A549 (cell line): ENCODE results near the gene ISOC1. TPM values are rescaled to one million over a fixed set of nuclear protein-coding genes. Genes with fewer than 3 reads are reported as not detected.

Experiments
- ATAC-seq, 2 experiments: fragments of 200-7000 bp in 1 of 2; fragments of >200 bp in 1 of 2; cut with Nextera tagmentation in 1 of 2; cut with Tn5 transposase in 1 of 2; 3 replicates each; pipeline versions ENCODE4 v1.8.0 to v1.9.1; 2018 to 2020; ENCODE audit warnings: mild to moderate bottlenecking in 1 of 2, moderate library complexity in 1 of 2
- CTCF ChIA-PET: fragments of 300-600 bp; sonication (Branson Sonifier 250); formaldehyde crosslinking; extraction: SDS; loops from one replicate; lab custom pipeline; 2021; ENCODE audit warnings: antibody characterized with exemption, inconsistent platforms; lab: Yijun Ruan, JAX
- POLR2A ChIA-PET: fragments of 350-600 bp; formaldehyde crosslinking; extraction: SDS; loops from one replicate; lab custom pipeline; 2021; ENCODE audit warnings: antibody characterized with exemption, inconsistent platforms; lab: Yijun Ruan, JAX
- DNase-seq, 2 experiments: peaks; one replicate each; pipeline versions ENCODE4 v3.0.0 to v3.0.0-alpha.2; 2011 to 2016; ENCODE audit warnings: low read depth in 1 of 2, low spot score in 1 of 2
- FAIRE-seq: peaks from 2 replicates; lab custom pipeline; 2011; peaks lifted over from hg19 to GRCh38; lab: Jason Lieb, UNC
- H3K27ac ChIP-seq, 2 experiments: fragments of >200 bp; sonication (Bioruptor Twin); formaldehyde crosslinking; 3 replicates each; pipeline ENCODE4 v1.5.1; 2016 to 2017
- H3K4me1 ChIP-seq: fragments of >200 bp; sonication (Bioruptor Twin); formaldehyde crosslinking; 3 replicates; pipeline ENCODE4 v1.6.1; 2016
- H3K4me2 ChIP-seq: fragments of >200 bp; sonication (Bioruptor Twin); formaldehyde crosslinking; 3 replicates; pipeline ENCODE4 v1.6.1; 2016
- H3K4me3 ChIP-seq: fragments of >200 bp; sonication (Bioruptor Twin); formaldehyde crosslinking; 3 replicates; pipeline ENCODE4 v1.5.1; 2016
- H3K9me3 ChIP-seq: fragments of >200 bp; sonication (Bioruptor Twin); formaldehyde crosslinking; 3 replicates; pipeline ENCODE4 v1.6.1; 2016
- BHLHE40 ChIP-seq: IDR thresholded peaks from 2 replicates; pipeline ENCODE4 v1.6.1; 2012; ENCODE audit warnings: low read depth, low read length, inconsistent platforms
- CBX2 ChIP-seq: fragments of 200-600 bp; sonication (generic); IDR thresholded peaks from 2 replicates; pipeline ENCODE4 v1.6.1; 2016; ENCODE audit warnings: low read depth, mild to moderate bottlenecking, borderline replicate concordance
- CBX8 ChIP-seq: fragments of 200-600 bp; sonication (generic); IDR thresholded peaks from 2 replicates; pipeline ENCODE4 v1.6.1; 2016
- CEBPB ChIP-seq, 2 experiments: fragments of >200 bp in 1 of 2; sonication (Bioruptor Twin) in 1 of 2; formaldehyde crosslinking in 1 of 2; IDR thresholded peaks; 2 replicates each; pipeline ENCODE4 v1.6.1; 2012 to 2016
- CHD2 ChIP-seq: fragments of 150-350 bp; IDR thresholded peaks from 2 replicates; pipeline ENCODE4 v1.6.1; 2014; ENCODE audit warnings: low read length; ENCODE audit not compliant: partially characterized antibody
- CHD4 ChIP-seq: fragments of 200-600 bp; sonication (generic); IDR thresholded peaks from 2 replicates; pipeline ENCODE4 v1.6.1; 2016; ENCODE audit warnings: antibody characterized with exemption, mild to moderate bottlenecking, borderline replicate concordance
- EHMT2 ChIP-seq: fragments of 200-600 bp; sonication (generic); IDR thresholded peaks from 2 replicates; pipeline ENCODE4 v1.6.1; 2016; ENCODE audit warnings: antibody characterized with exemption, low read depth, mild to moderate bottlenecking, moderate library complexity
- EP300 ChIP-seq, 2 experiments: fragments of >200 bp; sonication (Bioruptor Twin); formaldehyde crosslinking; IDR thresholded peaks; 2 replicates in 1 of 2; 3 replicates in 1 of 2; pipeline ENCODE4 v1.6.1; 2016 to 2017
- FOSB ChIP-seq: fragments of 250-450 bp; sonication (Bioruptor Pico); IDR thresholded peaks from 2 replicates; pipeline ENCODE4 v1.5.0; 2020; ENCODE audit warnings: mild to moderate bottlenecking, moderate library complexity
- GATA3 ChIP-seq: IDR thresholded peaks from 2 replicates; pipeline ENCODE4 v1.6.1; 2012; ENCODE audit warnings: borderline replicate concordance
- HDAC2 ChIP-seq: fragments of 200-600 bp; sonication (generic); IDR thresholded peaks from 2 replicates; pipeline ENCODE4 v1.6.1; 2016
- HEYL ChIP-seq: fragments of 250-450 bp; sonication (Bioruptor Pico); IDR thresholded peaks from 2 replicates; pipeline ENCODE4 v1.8.0; 2021; ENCODE audit warnings: mild to moderate bottlenecking, moderate library complexity
- HOXA7 ChIP-seq: fragments of 250-450 bp; sonication (Bioruptor Pico); IDR thresholded peaks from 2 replicates; pipeline ENCODE4 v1.5.0; 2020; ENCODE audit warnings: mild to moderate bottlenecking, moderate library complexity
- HOXB5 ChIP-seq: fragments of 250-450 bp; sonication (Bioruptor Pico); IDR thresholded peaks from 2 replicates; pipeline ENCODE4 v1.5.0; 2020; ENCODE audit warnings: mild to moderate bottlenecking, moderate library complexity
- JUN ChIP-seq, 2 experiments: fragments of >200 bp; sonication (Bioruptor Twin); formaldehyde crosslinking; IDR thresholded peaks; 2 replicates in 1 of 2; 3 replicates in 1 of 2; pipeline ENCODE4 v1.6.1; 2016 to 2017
- KDM5A ChIP-seq: fragments of 200-600 bp; sonication (generic); IDR thresholded peaks from 2 replicates; pipeline ENCODE4 v1.6.1; 2016; ENCODE audit warnings: antibody characterized with exemption, mild to moderate bottlenecking
- MAFK ChIP-seq: fragments of 450-650 bp; IDR thresholded peaks from 2 replicates; pipeline ENCODE4 v1.6.1; 2014; ENCODE audit not compliant: partially characterized antibody
- MAX ChIP-seq: IDR thresholded peaks from 2 replicates; pipeline ENCODE4 v1.6.1; 2012
- MAZ ChIP-seq: fragments of 150-350 bp; IDR thresholded peaks from 2 replicates; pipeline ENCODE4 v1.6.1; 2014; ENCODE audit warnings: antibody characterized with exemption, low read depth, low read length, borderline replicate concordance
- NPAS2 ChIP-seq: fragments of 250-450 bp; sonication (Bioruptor Pico); IDR thresholded peaks from 2 replicates; pipeline ENCODE4 v1.8.0; 2022; ENCODE audit warnings: mild to moderate bottlenecking, moderate library complexity, borderline replicate concordance
- POLR2A ChIP-seq: IDR thresholded peaks from 2 replicates; pipeline ENCODE4 v1.6.1; 2012; ENCODE audit warnings: mild to moderate bottlenecking, low read length
- RAD21 ChIP-seq, 2 experiments: fragments of >200 bp in 1 of 2; sonication (Bioruptor Twin) in 1 of 2; formaldehyde crosslinking in 1 of 2; IDR thresholded peaks in 1 of 2; conservative IDR thresholded peaks in 1 of 2; 2 replicates in 1 of 2; 3 replicates in 1 of 2; pipeline ENCODE4 v1.6.1; 2012 to 2018; ENCODE audit warnings: inconsistent platforms in 1 of 2
- RFX5 ChIP-seq: fragments of 450-650 bp; IDR thresholded peaks from 2 replicates; pipeline ENCODE4 v1.7.1; 2014; ENCODE audit warnings: antibody characterized with exemption, mild to moderate bottlenecking, moderate library complexity
- SMC3 ChIP-seq: fragments of >200 bp; sonication (Bioruptor Twin); formaldehyde crosslinking; IDR thresholded peaks from 3 replicates; pipeline ENCODE4 v1.6.1; 2018; ENCODE audit warnings: inconsistent platforms
- SREBF2 ChIP-seq: fragments of 450-650 bp; IDR thresholded peaks from 2 replicates; pipeline ENCODE4 v1.6.1; 2014; ENCODE audit warnings: mild to moderate bottlenecking, moderate library complexity
- TFCP2L1 ChIP-seq: fragments of 250-450 bp; sonication (Bioruptor Pico); IDR thresholded peaks from 2 replicates; pipeline ENCODE4 v1.5.0; 2021; ENCODE audit warnings: mild to moderate bottlenecking
- WGBS: methylation state at CpG from one replicate; pipeline ENCODE4 v1.1.6; 2017; ENCODE audit errors: missing lambda C conversion rate; 5-methylcytosine and 5-hydroxymethylcytosine counted together
- polyA plus RNA-seq, 4 experiments: library from polyadenylated mRNA; depleted of rRNA in 3 of 4; stranded (reverse); fragments of >200 nt; fragmentation: RNase III in 1 of 4; extraction: RNeasy Plus Mini Kit Qiagen cat#74134 plus additional on column Dnase treatment in 1 of 4; gene quantifications; 2 replicates in 3 of 4; 3 replicates in 1 of 4; pipeline ENCODE4 v1.2.3, GENCODE V29; 2011 to 2017
- TF ChIP-seq, protein P1 (sequence below): IDR thresholded peaks from 2 replicates; pipeline ENCODE4 v1.6.1; 2012
- TF ChIP-seq, protein P2 (sequence below): IDR thresholded peaks from 2 replicates; pipeline ENCODE4 v1.6.1; 2012; ENCODE audit warnings: low read depth, borderline replicate concordance
- TF ChIP-seq, protein P3 (sequence below): fragments of 150-350 bp; IDR thresholded peaks from 2 replicates; pipeline ENCODE4 v1.6.1; 2014; ENCODE audit warnings: low read depth, mild to moderate bottlenecking, low read length
- TF ChIP-seq, protein P4 (sequence below): fragments of 250-450 bp; sonication (Bioruptor Pico); IDR thresholded peaks from 2 replicates; pipeline ENCODE4 v1.5.0; 2021; ENCODE audit warnings: mild to moderate bottlenecking, moderate library complexity, borderline replicate concordance

ISOC1 gene
- polyA plus RNA-seq, 2 of the 4 experiments (the other 2 are of a cell fraction), result 17.3 to 31.6 TPM

DNA sequence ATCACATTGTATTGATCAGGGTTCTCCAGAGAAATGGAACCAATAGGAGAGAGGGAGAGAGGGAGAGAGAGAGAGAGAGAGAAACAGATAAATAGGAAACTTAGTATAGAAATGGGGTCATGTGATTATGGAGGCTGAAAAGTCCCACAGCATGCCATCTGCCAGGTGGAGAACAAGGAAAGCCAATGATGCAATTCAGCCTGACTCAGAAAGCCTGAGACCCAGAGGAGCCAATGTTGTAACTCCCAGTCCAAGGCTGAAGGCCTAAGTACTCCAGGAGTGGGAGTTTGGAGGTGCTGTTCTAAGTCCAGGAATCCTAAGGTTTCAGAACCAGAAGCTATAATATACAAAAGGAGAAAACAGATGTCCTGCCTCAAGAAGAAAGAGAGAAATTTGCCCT is 48.4 kb upstream of the ISOC1 start (continued):
- TF ChIP-seq RFX5 (no peak), GATA3 (no peak), CHD4 (no peak), BHLHE40 (no peak)
- TF ChIP-seq, all 56 proteins: peak for 0

GRCh38 chr5:129048509-129048908 is 46.0 kb upstream of the ISOC1 start:
- 19% methylated on average over 2 of the region's 2 CpGs for whole genome bisulfite sequencing
- Histone ChIP-seq H3K27ac (no peak overlapping the region), H3K4me1 (no peaks in the 10 kb centered on the region), H3K9me3 (no peaks in the 10 kb centered on the region)
- no peak for ATAC-seq
- POLR2A ChIA-PET, result no interaction called here
- TF ChIP-seq CEBPB (IDR thresholded peaks at IDR 0.05), result no peak
- TF ChIP-seq KDM5A, result no peak
- no peak for TF ChIP-seq CBX2
- no peak for TF ChIP-seq SMC3
- TF ChIP-seq FOSB (CRISPR knock-in tag), result no peak
- TF ChIP-seq, all 56 proteins: peak for 0
- Histone ChIP-seq H3K4me3 (no peak overlapping the region), H3K4me2 (no peak overlapping the region)
- CTCF ChIA-PET, result no interaction called here
- FAIRE-seq (no peak), DNase-seq (no peak)

- Histone ChIP-seq H3K4me2 (no peak overlapping the region), H3K27ac (no peak overlapping the region), H3K4me1 (no peaks in the 10 kb centered on the region), H3K9me3 (no peaks in the 10 kb centered on the region), H3K4me3 (no peak overlapping the region)
- FAIRE-seq (no peak), ATAC-seq (no peak), DNase-seq (no peak)
- ChIA-PET POLR2A (no interaction called here), CTCF (no interaction called here)
- TF ChIP-seq, protein P1, sequence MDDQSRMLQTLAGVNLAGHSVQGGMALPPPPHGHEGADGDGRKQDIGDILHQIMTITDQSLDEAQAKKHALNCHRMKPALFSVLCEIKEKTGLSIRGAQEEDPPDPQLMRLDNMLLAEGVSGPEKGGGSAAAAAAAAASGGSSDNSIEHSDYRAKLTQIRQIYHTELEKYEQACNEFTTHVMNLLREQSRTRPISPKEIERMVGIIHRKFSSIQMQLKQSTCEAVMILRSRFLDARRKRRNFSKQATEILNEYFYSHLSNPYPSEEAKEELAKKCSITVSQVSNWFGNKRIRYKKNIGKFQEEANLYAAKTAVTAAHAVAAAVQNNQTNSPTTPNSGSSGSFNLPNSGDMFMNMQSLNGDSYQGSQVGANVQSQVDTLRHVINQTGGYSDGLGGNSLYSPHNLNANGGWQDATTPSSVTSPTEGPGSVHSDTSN, result no peak
- TF ChIP-seq EP300 (IDR thresholded peaks at IDR 0.05), result no peak
- TF ChIP-seq, protein P2, sequence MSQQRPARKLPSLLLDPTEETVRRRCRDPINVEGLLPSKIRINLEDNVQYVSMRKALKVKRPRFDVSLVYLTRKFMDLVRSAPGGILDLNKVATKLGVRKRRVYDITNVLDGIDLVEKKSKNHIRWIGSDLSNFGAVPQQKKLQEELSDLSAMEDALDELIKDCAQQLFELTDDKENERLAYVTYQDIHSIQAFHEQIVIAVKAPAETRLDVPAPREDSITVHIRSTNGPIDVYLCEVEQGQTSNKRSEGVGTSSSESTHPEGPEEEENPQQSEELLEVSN, result no peak
- TF ChIP-seq HOXA7 (CRISPR knock-in tag), result no peak
- no peak for TF ChIP-seq CBX8
- TF ChIP-seq, protein P3, sequence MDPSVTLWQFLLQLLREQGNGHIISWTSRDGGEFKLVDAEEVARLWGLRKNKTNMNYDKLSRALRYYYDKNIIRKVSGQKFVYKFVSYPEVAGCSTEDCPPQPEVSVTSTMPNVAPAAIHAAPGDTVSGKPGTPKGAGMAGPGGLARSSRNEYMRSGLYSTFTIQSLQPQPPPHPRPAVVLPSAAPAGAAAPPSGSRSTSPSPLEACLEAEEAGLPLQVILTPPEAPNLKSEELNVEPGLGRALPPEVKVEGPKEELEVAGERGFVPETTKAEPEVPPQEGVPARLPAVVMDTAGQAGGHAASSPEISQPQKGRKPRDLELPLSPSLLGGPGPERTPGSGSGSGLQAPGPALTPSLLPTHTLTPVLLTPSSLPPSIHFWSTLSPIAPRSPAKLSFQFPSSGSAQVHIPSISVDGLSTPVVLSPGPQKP, result no peak
- no peak for TF ChIP-seq SREBF2
- TF ChIP-seq NPAS2, result no peak
- TF ChIP-seq POLR2A, result no peak
- no peak for TF ChIP-seq CHD4
- WGBS, result 35% methylated on average over 2 of the region's 2 CpGs
Observed at GRCh38 chr5:129049126-129049799, 45.3 kb upstream of the ISOC1 start.

DNA sequence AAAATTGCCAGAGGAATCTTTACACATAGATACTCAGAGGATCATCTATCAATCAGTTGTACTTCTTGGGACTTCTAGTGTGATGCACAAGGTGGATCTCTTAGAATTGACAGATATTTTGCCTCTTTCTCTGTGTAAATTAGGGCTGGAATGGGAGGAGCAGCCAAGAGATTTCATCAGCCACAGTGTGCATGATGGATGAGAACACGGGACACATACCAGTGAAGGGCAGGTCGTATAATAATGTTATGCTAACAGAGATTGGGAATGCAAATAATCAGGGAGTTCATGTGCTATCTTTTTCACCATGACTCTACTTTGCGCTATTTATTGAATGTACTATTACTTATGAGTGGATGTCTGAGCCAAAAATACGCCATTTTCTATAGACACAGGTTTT is 43.3 kb upstream of the ISOC1 start:
- Histone ChIP-seq H3K27ac (no peak overlapping the region), H3K9me3 (no peaks in the 10 kb centered on the region), H3K4me1 (no peaks in the 10 kb centered on the region), H3K4me3 (no peak overlapping the region), H3K4me2 (no peak overlapping the region)
- CTCF ChIA-PET, result no interaction called here
- DNase-seq (peak in 1 of 2 experiments; percentile 2), FAIRE-seq (no peak), ATAC-seq (no peak)
- 4% methylated on average over 4 of the region's 4 CpGs for WGBS
- POLR2A ChIA-PET, result no interaction called here
- TF ChIP-seq CHD2, result no peak
- TF ChIP-seq GATA3, result no peak
- no peak for TF ChIP-seq JUN (IDR thresholded peaks at IDR 0.05)
- no peak for TF ChIP-seq MAFK
- TF ChIP-seq EHMT2, result no peak
- no peak for TF ChIP-seq CHD4
- no peak for TF ChIP-seq HOXA7 (CRISPR knock-in tag)
- no peak for TF ChIP-seq HDAC2
- no peak for TF ChIP-seq HOXB5 (CRISPR knock-in tag)
- no peak for TF ChIP-seq BHLHE40
- TF ChIP-seq MAZ, result no peak
- TF ChIP-seq EP300 (IDR thresholded peaks at IDR 0.05), result no peak
- TF ChIP-seq, protein P4, sequence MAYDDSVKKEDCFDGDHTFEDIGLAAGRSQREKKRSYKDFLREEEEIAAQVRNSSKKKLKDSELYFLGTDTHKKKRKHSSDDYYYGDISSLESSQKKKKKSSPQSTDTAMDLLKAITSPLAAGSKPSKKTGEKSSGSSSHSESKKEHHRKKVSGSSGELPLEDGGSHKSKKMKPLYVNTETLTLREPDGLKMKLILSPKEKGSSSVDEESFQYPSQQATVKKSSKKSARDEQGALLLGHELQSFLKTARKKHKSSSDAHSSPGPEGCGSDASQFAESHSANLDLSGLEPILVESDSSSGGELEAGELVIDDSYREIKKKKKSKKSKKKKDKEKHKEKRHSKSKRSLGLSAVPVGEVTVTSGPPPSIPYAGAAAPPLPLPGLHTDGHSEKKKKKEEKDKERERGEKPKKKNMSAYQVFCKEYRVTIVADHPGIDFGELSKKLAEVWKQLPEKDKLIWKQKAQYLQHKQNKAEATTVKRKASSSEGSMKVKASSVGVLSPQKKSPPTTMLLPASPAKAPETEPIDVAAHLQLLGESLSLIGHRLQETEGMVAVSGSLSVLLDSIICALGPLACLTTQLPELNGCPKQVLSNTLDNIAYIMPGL (CRISPR knock-in tag), result no peak
- TF ChIP-seq HEYL (CRISPR knock-in tag), result no peak
- no peak for TF ChIP-seq RAD21 (conservative IDR thresholded peaks at IDR 0.05 in 1 of 2, IDR thresholded peaks at IDR 0.05 in 1 of 2)
- no peak for TF ChIP-seq MAX
- TF ChIP-seq TFCP2L1 (CRISPR knock-in tag), result no peak
